Measurements from ENCODE around the gene TTC21B. TPM values are rescaled to one million over a fixed set of nuclear protein-coding genes. Genes with fewer than 3 reads are reported as not detected.
A peak's percentile ranks its signal among the peaks of the same experiment; 100 is the strongest.

Gene TTC21B
- total and polyA plus RNA-seq, 8 donors, result 5.4 to 14.7 (median 9.2) TPM

DNA sequence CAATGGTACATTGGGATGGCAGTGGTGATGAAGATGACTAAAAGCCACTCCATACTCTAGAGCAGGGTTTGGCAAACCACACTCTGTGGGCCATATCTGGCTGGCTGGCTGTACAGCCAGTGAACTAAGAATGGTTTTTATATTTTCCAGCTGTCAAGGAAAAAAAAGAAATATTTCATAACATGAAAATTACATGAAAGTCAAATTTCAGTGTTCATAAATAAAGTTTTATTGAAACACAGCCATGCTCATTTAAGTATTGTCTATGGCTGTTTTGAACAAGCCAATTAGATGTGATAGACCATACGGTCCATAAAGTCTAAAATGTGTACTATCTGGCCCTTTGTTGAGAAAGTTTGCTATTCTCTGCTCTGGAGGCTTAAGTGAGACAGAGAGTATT is 1.5 kb downstream of the TTC21B start:
- Histone ChIP-seq H3K4me3 (no peak overlapping the region), H3K9me3 (no peaks in the 10 kb centered on the region), H3K36me3 (peaks cover 0 to 3% (median 0%) of the 10 kb centered on the region in 3 donors), H3K27ac (no peak overlapping the region), H3K4me1 (peaks cover 0 to 26% (median 12%) of the 10 kb centered on the region in 3 donors), H3K27me3 (no peaks in the 10 kb centered on the region)
- TF ChIP-seq, protein P1, sequence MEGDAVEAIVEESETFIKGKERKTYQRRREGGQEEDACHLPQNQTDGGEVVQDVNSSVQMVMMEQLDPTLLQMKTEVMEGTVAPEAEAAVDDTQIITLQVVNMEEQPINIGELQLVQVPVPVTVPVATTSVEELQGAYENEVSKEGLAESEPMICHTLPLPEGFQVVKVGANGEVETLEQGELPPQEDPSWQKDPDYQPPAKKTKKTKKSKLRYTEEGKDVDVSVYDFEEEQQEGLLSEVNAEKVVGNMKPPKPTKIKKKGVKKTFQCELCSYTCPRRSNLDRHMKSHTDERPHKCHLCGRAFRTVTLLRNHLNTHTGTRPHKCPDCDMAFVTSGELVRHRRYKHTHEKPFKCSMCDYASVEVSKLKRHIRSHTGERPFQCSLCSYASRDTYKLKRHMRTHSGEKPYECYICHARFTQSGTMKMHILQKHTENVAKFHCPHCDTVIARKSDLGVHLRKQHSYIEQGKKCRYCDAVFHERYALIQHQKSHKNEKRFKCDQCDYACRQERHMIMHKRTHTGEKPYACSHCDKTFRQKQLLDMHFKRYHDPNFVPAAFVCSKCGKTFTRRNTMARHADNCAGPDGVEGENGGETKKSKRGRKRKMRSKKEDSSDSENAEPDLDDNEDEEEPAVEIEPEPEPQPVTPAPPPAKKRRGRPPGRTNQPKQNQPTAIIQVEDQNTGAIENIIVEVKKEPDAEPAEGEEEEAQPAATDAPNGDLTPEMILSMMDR (IDR thresholded peaks at IDR 0.05), result no peak
- no peak for FAIRE-seq
- DNase-seq, result no peak
- 0% methylated on average over 1 of the region's 1 CpG for WGBS, 2 donors
- intact Hi-C loops (cut with DNase I), result loop anchor here in 2 of 3 donors (10.0 kb wide), 1 partner anchor 173 kb away; the partner anchor contains the start of gene SCN1A (in 2 of the 2)
- ATAC-seq, result no peak

DNA sequence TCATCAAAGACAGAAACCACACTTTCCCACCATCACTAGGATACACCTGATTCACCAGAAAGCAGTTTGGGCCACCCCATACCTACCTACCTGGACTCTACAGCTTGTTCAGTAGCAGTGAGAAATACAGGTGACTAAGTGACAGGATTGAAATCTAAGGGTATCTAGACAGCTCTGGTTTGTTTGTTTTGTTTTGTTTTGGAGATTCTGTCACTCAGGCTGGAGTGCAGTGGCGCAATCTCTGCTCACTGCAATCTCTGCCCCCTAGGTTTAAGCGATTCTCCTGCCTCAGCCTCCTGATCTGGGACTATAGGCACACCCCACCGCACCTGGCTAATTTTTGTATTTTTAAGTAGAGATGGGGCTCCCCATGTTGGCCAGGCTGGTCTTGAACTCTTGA is 3.1 kb downstream of the TTC21B start:
- DNase-seq, result no peak
- Histone ChIP-seq H3K36me3 (peaks cover 0 to 3% (median 0%) of the 10 kb centered on the region in 3 donors), H3K4me1 (peaks cover 0 to 26% (median 12%) of the 10 kb centered on the region in 3 donors), H3K27me3 (no peaks in the 10 kb centered on the region), H3K9me3 (no peaks in the 10 kb centered on the region), H3K27ac (no peak overlapping the region), H3K4me3 (no peak overlapping the region)
- FAIRE-seq, result no peak
- no peak for ATAC-seq
- 89% methylated on average over 3 of the region's 3 CpGs for WGBS, 2 donors
- intact Hi-C loops (cut with DNase I), result loop anchor here in 2 of 3 donors (10.0 kb wide), 1 partner anchor 174 kb away; the partner anchor contains the start of gene SCN1A (in 2 of the 2)
- TF ChIP-seq, protein P1 (IDR thresholded peaks at IDR 0.05), result no peak

DNA sequence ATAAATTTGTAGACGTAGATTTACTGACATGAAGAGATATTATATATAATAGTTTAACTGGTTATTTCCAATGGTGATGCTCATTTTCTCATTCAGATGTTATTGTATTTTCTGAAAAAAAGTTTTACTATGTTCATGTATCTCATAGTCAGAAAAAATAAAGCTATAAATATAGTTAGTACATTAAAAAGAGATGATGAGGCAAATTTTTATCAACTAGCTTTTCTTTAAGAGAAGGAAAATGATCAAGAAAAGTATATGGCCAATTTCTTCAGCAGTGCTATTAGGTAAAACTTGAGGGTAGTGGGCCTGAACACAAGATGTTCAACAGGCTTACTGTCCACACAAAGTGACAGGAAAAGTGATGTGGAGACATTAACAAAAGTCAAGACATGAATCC is 11.7 kb downstream of the TTC21B start:
- H3K27ac ChIP-seq, result no peak overlapping the region
- peak; percentile 51 for FAIRE-seq
- H3K4me3 ChIP-seq, result no peak overlapping the region
- H3K27me3 ChIP-seq, result no peaks in the 10 kb centered on the region
- WGBS, 2 donors, result 91 to 93% methylated on average over 1 of the region's 1 CpG
- TF ChIP-seq, protein P1 (IDR thresholded peaks at IDR 0.05), result no peak
- H3K4me1 ChIP-seq, result no peaks in the 10 kb centered on the region
- peaks cover 0 to 36% (median 21%) of the 10 kb centered on the region in 3 donors for H3K36me3 ChIP-seq
- intact Hi-C loops (cut with DNase I), result no loop called here
- H3K9me3 ChIP-seq, result no peaks in the 10 kb centered on the region
- DNase-seq, result no peak
- no peak for ATAC-seq

DNA sequence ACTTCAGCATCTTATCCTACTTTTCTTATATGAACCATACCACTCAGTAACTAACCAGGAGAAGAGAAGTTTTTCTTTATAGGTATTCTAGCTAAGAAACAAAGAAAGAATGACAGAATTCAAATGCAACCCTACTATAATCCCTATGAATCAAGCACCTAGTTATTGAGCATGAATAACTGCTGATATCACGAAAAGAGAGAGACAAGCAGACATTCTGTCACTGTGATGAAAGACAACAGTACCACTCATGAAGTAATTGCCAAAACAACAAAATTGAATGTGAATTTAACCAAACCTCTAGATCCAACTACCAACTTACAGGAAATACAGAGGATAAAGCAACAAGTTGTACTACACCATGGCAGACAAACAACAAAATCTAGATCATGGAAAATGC is 15.3 kb downstream of the TTC21B start:
- intact Hi-C loops (cut with DNase I), result no loop called here
- DNase-seq (no peak), ATAC-seq (no peak), FAIRE-seq (no peak)
- Histone ChIP-seq H3K27ac (no peak overlapping the region), H3K4me3 (no peak overlapping the region), H3K36me3 (peaks cover 0 to 27% (median 21%) of the 10 kb centered on the region in 3 donors), H3K9me3 (no peaks in the 10 kb centered on the region), H3K4me1 (no peaks in the 10 kb centered on the region), H3K27me3 (no peaks in the 10 kb centered on the region)
- TF ChIP-seq, protein P1 (IDR thresholded peaks at IDR 0.05), result no peak
- WGBS, 2 donors, result 78 to 83% methylated on average over 1 of the region's 1 CpG

DNA sequence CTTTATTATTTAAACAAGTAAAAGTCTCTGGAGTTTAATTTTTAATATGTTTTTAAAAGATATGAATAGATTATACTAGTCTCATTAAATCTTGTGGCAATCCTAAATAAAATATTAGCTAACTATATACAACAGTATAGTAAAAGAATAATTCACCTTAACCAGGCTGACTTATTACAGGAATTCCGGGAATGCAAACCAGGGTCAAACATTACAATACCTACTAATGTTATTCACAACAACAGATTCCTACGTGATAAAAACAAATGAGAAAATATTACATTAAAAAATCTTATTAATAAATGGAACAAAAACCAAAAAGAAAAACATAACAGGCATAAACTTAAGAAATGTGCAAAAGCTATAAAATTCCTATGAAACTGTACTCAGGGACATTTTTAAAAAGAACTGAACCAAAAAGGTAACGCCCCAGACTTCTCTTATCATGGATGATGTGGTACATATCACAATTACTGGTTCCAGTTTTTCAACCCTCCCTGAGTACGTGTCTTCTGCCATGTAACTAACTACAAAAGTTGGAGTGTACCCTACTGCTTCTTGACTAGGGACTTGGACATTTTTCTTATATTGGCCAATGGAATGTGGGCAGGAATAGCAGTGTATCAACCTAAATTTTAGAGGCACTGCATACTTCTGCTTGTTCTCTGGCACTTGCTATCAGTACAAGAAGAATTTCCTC is 20.2 kb downstream of the TTC21B start:
- H3K9me3 ChIP-seq, result peaks cover 0 to 3% (median 0%) of the 10 kb centered on the region in 4 donors
- ATAC-seq, result no peak
- 74 to 79% methylated on average over 4 of the region's 4 CpGs for WGBS, 2 donors
- H3K27ac ChIP-seq, result no peak overlapping the region
- no peaks in the 10 kb centered on the region for H3K4me1 ChIP-seq
- peaks cover 0 to 38% (median 12%) of the 10 kb centered on the region in 3 donors for H3K36me3 ChIP-seq
- H3K27me3 ChIP-seq, result no peaks in the 10 kb centered on the region
- H3K4me3 ChIP-seq, result no peak overlapping the region
- FAIRE-seq, result peak; percentile 32
- TF ChIP-seq, protein P1 (IDR thresholded peaks at IDR 0.05), result no peak
- no peak for DNase-seq
- intact Hi-C loops (cut with DNase I), result no loop called here

Measured in pancreas (tissue), 10 donors.